Endometrial microvascular endothelial cells (primary cell): ENCODE data around the gene CCDC107. TPM values are rescaled to one million over a fixed set of nuclear protein-coding genes. Genes with fewer than 3 reads are reported as not detected.

Source experiments
- in situ Hi-C: cut with HindIII; loops from 2 replicates; pipeline ENCODE4 v1.10.0; 2017; ENCODE audit warnings: low sequenced_read_pairs, low pct_unique_long_range_greater_than_20kb; ENCODE audit errors: inconsistent ontology term
- total RNA-seq: library from RNA; depleted of rRNA; stranded (reverse); fragments of >200 nt; gene quantifications from one replicate; pipeline ENCODE4 v1.2.3, GENCODE V29; 2015; ENCODE audit errors: inconsistent ontology term

The CCDC107 gene
- total RNA-seq, 1 donor from 2014 or later, result 5.0 TPM

- in situ Hi-C loops, result no loop called here
Measured at GRCh38 chr9:35656348-35656747, 1.7 kb upstream of the CCDC107 start.

GRCh38 chr9:35656831-35657545, 1.1 kb upstream of the CCDC107 start:
- in situ Hi-C loops, result no loop called here

GRCh38 chr9:35657546-35658136, 451 bp upstream of the CCDC107 start, which contains the start of gene RMRP:
Gene RMRP (minus strand): TSS chr9:35658019.
- in situ Hi-C loops, result no loop called here

- in situ Hi-C loops, result no loop called here
Measured at GRCh38 chr9:35658968-35659220, 802 bp downstream of the CCDC107 start.

GRCh38 chr9:35659340-35659739, 1.2 kb downstream of the CCDC107 start:
- in situ Hi-C loops, result no loop called here

GRCh38 chr9:35660966-35661415, 2.9 kb downstream of the CCDC107 start:
- in situ Hi-C loops, result no loop called here

- in situ Hi-C loops, result no loop called here
Measured at GRCh38 chr9:35661756-35662350, 3.8 kb downstream of the CCDC107 start.

GRCh38 chr9:35662437-35662836, 4.3 kb downstream of the CCDC107 start:
- in situ Hi-C loops, result no loop called here

GRCh38 chr9:35664531-35665470, 6.7 kb downstream of the CCDC107 start, which contains the start of gene ARHGEF39:
Gene ARHGEF39 (minus strand): TSS chr9:35665195. CDS start chr9:35665169, 26 bp downstream.
- in situ Hi-C loops, result no loop called here

GRCh38 chr9:35665471-35665818, 7.4 kb downstream of the CCDC107 start:
- in situ Hi-C loops, result no loop called here

GRCh38 chr9:35666045-35666444, 8.0 kb downstream of the CCDC107 start:
- in situ Hi-C loops, result no loop called here

- in situ Hi-C loops, result no loop called here
Measured at GRCh38 chr9:35666549-35666948, 8.5 kb downstream of the CCDC107 start.

GRCh38 chr9:35667939-35668338, 9.8 kb downstream of the CCDC107 start:
- in situ Hi-C loops, result no loop called here

GRCh38 chr9:35669331-35670145, 11.4 kb downstream of the CCDC107 start:
- in situ Hi-C loops, result no loop called here

- in situ Hi-C loops, result no loop called here
Measured at GRCh38 chr9:35673132-35674024, 15.3 kb downstream of the CCDC107 start, which contains the start of gene CA9. Gene CA9 (plus strand): TSS chr9:35673928. CDS start chr9:35673960, 32 bp downstream.

- in situ Hi-C loops, result no loop called here
Measured at GRCh38 chr9:35674025-35674361, 15.9 kb downstream of the CCDC107 start.

GRCh38 chr9:35675204-35675603, 17.1 kb downstream of the CCDC107 start:
- in situ Hi-C loops, result no loop called here
